ENCODE results near the gene STX18.
A peak's percentile ranks its signal among the peaks of the same experiment; 100 is the strongest.
"Not testable (repeated sequence)": the region's sequence is repeated elsewhere in the genome, so short reads cannot be mapped to it uniquely, and the experiment has no call there.

STX18 gene

GRCh38 chr4:4432341-4433125 lies 109.3 kb downstream of the STX18 start:
- no peak for DNase-seq

DNA sequence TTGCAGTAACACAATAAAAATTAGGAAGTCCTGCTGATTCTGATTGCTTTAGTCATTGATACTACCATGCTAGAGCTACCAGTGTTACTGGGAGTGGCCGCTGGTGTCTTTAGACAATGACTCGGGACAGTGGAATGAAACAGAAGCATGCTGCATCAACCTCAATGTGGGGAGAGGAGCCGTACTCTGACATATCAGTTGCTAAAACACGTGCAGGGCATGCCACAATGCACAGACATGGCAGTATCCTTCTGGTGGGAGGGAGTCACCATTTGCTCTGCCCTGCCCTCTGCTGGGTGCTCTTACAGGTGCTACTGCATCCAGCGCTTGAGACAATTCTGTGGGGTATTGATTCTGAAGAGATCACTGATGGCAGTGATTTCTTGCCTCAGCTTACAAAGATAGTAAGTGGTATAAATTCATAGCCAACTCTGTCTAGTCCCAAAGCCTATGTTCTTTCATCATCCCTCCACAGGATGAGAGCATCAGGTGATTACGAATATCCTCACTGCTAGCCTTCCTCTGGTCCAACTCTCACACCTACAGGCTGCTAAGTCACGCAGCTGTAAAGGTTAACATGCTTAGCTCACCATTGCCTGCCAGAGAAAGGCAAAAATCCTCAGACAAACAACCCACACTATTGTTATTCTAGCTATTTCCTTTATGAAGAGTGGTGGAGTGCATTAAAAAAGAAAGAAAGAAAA lies 111.2 kb downstream of the STX18 start:
- DNase-seq, result peak; percentile 52

DNA sequence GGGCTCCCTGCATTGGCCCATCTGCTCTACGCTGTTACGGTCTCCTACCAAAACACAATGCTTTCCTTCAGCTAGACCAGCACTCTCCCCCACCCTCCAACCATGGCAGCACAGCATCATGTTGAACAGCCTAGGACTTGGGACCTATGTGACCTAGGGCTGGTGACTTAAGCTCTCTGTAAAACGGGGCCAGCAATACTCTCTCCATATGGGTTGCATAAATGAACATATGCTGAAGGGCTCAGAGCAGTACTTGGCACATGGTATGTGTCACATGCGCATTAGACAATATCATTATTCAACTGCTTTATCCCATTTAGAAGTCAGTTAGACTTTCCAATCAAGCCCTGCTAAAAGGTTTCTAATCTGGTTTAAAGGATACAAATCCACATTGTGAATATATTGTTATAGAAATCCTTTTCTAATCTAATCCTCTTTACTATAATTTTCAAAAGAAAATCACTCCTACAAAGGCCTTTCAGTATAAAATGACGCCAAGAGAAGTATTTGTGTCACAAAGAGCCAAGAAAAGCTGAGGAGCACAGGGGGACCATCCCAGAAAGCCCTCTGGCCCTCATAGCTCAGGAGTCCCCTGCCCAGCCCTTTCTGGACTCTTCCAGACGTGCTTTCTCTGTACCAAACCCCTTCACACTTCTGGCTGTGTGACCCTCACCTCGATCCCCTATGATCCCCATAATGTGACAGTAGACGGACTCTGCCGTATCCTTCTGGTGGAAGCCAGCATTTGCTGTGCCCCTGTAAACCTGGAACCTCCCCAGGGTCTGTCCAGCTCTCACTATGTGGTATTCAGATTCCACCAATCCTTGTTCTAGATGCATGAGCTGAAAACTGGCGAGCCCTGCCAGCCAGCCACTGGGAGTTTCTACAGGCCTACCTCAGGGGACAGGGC lies 112.6 kb downstream of the STX18 start:
- no peak for DNase-seq

- no peak for DNase-seq
These were observed 114.0 kb downstream of the STX18 start for GRCh38 chr4:4427886-4428285.

DNA sequence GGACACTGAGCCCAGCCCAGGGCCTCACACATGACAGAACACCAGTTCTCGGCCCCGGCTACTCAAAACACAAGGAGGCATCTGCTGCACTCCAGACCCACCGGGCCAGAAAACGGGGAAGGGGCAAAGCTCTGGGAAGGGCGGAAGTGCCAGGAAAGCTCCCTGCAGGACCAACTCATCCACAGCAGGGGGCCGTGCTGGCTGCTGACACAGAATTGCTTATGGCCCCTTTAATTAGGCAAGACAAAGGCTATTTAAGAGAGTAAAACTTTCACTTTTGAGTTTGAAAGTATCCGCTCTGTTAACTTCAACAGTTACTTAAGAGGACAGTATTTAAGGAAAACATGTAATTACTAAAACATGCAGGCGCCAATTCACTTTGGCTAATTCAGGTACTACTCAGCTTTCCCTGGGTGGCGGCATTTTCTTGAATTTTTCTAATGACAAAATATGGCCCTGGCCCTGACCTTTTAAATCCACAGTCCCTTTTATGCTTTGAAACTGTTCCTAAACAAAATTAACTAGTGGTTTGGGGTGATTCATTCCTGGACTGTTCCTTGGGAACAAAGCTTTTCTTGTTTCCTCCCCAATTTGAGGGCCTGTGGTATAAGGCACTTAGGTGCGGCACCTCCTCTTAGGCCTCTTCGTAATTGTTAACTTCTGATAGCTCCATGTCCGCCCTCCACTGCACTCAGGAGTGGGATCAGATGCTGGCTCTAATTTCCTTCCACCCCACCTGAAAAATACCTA lies 114.6 kb downstream of the STX18 start:
- no peak for DNase-seq

DNA sequence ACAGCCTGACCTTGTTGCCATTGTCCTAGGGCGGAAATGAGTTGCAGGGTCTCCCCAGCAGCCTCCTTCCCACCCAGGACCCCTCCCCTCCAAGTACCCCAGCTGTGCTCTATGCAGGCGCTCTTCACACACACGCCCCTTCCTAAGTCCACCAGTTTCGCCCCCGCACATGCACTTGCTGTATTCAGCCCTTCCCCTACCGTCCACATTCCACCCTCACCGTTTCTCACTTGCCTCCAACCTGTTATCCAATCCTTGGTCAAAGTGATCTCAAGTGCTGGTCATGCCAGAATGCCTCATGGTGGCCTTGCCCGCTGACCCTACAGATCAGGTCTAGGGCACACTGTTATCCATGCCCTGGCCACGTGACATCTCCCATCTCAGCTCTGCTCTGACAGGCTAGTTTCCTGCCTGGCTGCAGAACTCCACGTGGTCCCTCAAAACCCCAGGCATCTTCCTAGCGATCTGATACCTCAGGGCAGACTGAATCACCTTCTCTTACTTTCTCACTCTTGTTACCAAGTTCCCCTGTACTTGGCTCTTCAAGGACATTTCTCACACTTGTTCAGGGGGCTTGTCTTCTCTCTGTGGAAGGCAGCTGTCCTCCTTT lies 115.2 kb downstream of the STX18 start:
- DNase-seq, result no peak

DNA sequence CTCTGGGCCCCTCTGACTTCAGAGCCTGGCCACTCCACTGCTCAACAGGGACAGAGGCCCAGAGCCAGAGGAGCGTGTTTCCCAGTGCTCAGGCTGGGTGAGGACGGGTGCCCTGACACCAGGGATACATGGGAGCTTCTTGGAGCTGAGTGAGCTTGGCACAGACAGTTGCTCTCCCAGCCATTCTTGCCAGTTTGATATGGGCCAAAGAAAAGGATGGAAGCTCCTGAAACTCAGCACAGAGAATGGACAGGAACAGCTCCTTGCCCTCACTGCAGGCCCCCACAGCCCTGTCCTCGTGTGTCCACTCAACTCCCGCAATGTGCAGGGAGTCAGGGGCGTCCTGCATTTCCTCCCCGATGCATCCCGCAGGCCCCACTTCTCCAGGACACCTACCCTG lies 116.2 kb downstream of the STX18 start:
- DNase-seq, result no peak

- no peak for DNase-seq
These were observed 116.6 kb downstream of the STX18 start for GRCh38 chr4:4425119-4425690.

DNA sequence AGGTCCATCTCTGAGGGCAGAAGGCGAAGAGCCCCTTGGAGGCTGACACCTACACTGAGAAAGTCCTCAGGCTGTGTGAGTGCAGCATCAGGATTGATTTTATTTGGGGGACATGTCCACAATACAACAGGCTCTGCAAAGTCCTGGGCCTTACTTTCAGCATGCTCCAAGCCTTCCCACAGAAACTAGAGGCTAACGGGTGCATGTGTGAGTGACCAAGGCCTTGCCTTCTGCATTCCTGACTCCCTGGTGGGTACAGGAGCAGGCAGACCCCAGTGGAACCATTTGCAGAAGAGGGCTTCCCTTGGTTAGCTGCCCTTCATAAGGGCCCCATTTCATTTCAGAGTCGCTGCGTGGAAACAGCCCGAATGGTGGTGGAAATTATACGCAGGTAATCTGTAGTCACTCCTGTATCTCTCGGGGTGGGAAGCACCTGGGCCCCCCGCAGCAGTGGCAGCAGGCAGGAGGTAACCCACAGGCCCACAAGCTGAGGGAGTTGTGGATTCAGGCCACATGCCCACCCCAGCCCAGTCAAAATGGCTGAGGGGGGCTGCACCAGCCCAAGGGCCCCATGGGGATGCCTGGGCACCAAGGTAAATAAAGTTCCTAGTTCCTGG lies 117.2 kb downstream of the STX18 start:
- DNase-seq, result no peak

GRCh38 chr4:4423706-4424498 lies 117.9 kb downstream of the STX18 start:
- no peak for DNase-seq

DNA sequence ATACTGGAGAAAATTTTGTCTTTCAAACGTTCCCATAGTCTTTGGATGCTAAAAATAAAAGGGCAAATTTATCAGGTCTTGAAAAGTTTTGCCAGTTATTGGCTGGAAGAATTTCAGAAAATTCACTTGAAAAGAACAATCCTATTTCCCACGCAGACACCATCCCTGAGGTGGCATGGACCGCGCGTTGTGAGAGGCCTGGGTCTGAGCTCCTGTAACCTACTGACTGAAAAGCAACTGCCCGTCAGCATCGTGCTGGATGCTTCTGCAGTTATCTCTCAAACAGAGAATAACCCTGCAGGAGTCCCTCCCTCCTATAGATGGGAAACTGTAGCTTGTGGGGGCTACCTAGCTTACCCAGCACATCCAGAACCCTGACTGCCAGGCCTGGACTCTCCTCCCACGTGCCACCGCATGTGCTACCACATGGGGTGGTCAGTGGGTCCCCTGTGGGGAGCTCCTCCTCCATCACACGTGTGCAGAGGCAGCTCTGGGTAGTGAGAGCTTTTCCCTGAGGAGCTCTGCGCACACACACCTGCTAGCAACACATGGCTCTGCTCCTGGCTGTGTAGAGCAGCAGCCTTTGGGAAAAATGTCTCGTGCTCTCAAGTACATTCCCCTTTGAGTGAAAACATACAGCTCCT lies 118.9 kb downstream of the STX18 start:
- no peak for DNase-seq

DNA sequence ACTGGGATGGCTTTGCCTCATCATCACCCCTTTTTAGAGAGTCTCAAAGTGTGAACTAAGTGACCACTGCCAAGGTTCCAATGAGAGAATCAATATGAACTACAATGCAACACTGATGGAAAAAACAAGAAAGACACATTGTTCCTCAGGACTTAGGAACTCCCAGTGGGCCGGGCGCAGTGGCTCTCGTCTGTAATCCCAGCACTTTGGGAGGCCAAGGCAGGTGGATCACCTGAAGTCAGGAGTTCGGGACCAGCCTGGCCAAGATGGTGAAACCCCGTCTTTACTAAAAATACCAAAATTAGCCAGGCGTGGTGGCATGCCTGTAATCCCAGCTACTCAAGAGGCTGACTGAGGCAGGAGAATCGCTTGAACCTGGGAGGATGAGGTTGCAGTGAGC lies 119.7 kb downstream of the STX18 start:
- DNase-seq, result not testable (repeated sequence)

- no peak for DNase-seq
These were observed 120.5 kb downstream of the STX18 start for GRCh38 chr4:4421356-4421755.

- no peak for DNase-seq
These were observed 121.4 kb downstream of the STX18 start for GRCh38 chr4:4420421-4420820.

DNA sequence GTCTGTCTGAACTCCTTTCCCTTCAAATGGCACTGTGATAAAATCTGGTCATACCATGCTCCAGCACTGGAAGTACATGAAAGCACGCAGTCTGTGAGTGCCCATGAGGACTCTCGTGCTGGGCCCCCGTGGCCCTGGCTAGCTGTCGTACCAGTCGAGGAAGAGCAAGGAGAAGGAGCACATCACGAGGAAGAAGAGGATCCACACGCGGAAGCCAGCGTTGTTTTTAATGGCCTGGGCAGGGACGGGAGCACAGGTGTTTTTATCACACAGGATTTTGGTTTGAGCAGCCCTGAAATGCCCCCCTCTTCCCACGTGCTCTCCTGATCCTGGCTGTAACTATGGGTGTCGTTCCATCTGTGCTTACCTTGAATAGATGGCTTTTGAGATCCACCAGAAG lies 122.0 kb downstream of the STX18 start:
- DNase-seq, result no peak

DNA sequence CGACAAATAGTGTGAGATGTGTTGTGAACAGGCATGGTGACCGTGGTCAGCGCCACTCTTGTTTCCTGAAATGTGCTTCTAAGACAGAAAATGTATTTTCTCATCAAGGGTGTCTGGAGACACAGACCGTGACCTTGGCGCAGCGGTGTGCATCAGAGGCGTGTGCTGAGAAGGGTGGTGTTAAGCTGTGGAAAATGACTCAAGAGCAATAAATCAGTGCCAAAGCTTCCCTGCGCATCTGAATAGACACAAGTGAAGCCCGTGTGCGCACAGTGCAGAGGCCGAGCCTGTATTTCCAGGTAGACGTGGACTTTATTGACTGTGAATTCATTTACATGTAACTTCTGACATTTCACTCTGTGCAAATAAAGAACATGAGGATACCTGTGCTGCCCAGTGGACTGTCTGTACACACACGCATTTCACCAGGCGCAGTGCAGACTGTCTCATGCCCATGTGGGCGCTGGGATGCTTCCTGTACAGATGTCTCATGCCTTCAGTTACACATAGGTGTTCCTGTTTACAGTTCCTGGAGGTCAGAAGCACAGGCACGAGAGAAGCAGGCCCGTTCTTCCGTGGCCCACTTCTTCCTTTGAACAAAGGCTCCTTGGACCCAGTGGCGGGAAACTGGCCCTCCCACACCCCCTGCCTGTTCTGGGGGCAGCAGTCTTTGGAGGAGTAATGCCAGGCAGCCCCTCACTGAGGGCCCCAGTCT lies 123.0 kb downstream of the STX18 start:
- peak; percentile 12 for DNase-seq

GRCh38 chr4:4417886-4418285 lies 124.0 kb downstream of the STX18 start:
- DNase-seq, result no peak

DNA sequence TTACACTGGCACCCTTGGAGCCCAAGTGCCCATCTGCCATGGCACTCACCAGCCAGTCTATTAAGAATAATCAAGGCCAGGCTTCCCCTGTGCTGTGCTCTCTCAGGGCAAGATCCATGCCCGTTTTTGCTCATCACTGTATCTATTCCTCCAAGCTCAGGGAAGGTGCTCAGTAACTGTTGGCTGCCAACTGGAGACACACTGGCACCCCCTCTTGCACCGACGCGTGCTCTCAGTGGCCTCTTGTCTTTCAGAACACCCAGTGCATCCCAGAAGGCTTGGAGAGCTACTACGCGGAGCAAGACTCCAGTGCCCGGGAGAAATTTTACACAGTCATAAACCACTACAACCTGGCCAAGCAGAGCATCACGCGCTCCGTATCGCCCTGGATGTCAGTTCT lies 124.9 kb downstream of the STX18 start:
- DNase-seq, result no peak
